ENCODE data around the gene NRIP1.

NRIP1 gene

GRCh38 chr21:14988760-14989159 lies 76.0 kb downstream of the NRIP1 start:
- no peak overlapping the region for H2AFZ ChIP-seq (ENCODE audit: low read depth, low read length)
- H3K27ac ChIP-seq (ENCODE audit: low read length), result no peak overlapping the region
- no peaks in the 10 kb centered on the region for H4K20me1 ChIP-seq (ENCODE audit: insufficient read depth, low read length)
- H3K36me3 ChIP-seq (replicated peaks; ENCODE audit: low read depth, low read length), result peaks cover 10% of the 10 kb centered on the region
- no peaks in the 10 kb centered on the region for H3K79me2 ChIP-seq (ENCODE audit: low read length)
- H3K9me3 ChIP-seq (ENCODE audit: insufficient read depth, low read length), result no peaks in the 10 kb centered on the region
- no peak overlapping the region for H3K9ac ChIP-seq (ENCODE audit: low read length)
- H3K4me3 ChIP-seq (ENCODE audit: low read length), result no peak overlapping the region
- TF ChIP-seq CTCF (IDR thresholded peaks at IDR 0.05; ENCODE audit: low read depth, low read length) (no peak), EZH2phosphoT487 (IDR thresholded peaks at IDR 0.05; ENCODE audit: low read depth) (no peak)
- H3K27me3 ChIP-seq (ENCODE audit: low read depth, low read length), result no peaks in the 10 kb centered on the region
- no peak overlapping the region for H3K4me2 ChIP-seq (ENCODE audit: low read length)
- H3K4me1 ChIP-seq (ENCODE audit: low read length), result peaks cover 16% of the 10 kb centered on the region

- Histone ChIP-seq H3K27ac (ENCODE audit: low read length) (no peak overlapping the region), H3K4me2 (ENCODE audit: low read length) (no peak overlapping the region), H3K36me3 (replicated peaks; ENCODE audit: low read depth, low read length) (peaks cover 14% of the 10 kb centered on the region), H3K79me2 (ENCODE audit: low read length) (no peaks in the 10 kb centered on the region), H3K4me3 (ENCODE audit: low read length) (no peak overlapping the region), H4K20me1 (ENCODE audit: insufficient read depth, low read length) (no peaks in the 10 kb centered on the region), H3K9me3 (ENCODE audit: insufficient read depth, low read length) (no peaks in the 10 kb centered on the region), H3K27me3 (ENCODE audit: low read depth, low read length) (no peaks in the 10 kb centered on the region), H3K9ac (ENCODE audit: low read length) (no peak overlapping the region), H2AFZ (ENCODE audit: low read depth, low read length) (no peak overlapping the region), H3K4me1 (ENCODE audit: low read length) (peaks cover 19% of the 10 kb centered on the region)
- TF ChIP-seq EZH2phosphoT487 (IDR thresholded peaks at IDR 0.05; ENCODE audit: low read depth) (no peak), CTCF (IDR thresholded peaks at IDR 0.05; ENCODE audit: low read depth, low read length) (no peak)
These were observed 77.2 kb downstream of the NRIP1 start for GRCh38 chr21:14987370-14988170.

- H3K27ac ChIP-seq (ENCODE audit: low read length), result no peak overlapping the region
- no peak overlapping the region for H3K9ac ChIP-seq (ENCODE audit: low read length)
- no peaks in the 10 kb centered on the region for H3K79me2 ChIP-seq (ENCODE audit: low read length)
- H3K4me1 ChIP-seq (ENCODE audit: low read length), result peaks cover 19% of the 10 kb centered on the region
- no peak overlapping the region for H2AFZ ChIP-seq (ENCODE audit: low read depth, low read length)
- peaks cover 11% of the 10 kb centered on the region for H3K36me3 ChIP-seq (replicated peaks; ENCODE audit: low read depth, low read length)
- no peak overlapping the region for H3K4me3 ChIP-seq (ENCODE audit: low read length)
- H3K9me3 ChIP-seq (ENCODE audit: insufficient read depth, low read length), result no peaks in the 10 kb centered on the region
- H3K27me3 ChIP-seq (ENCODE audit: low read depth, low read length), result no peaks in the 10 kb centered on the region
- TF ChIP-seq EZH2phosphoT487 (IDR thresholded peaks at IDR 0.05; ENCODE audit: low read depth) (no peak), CTCF (IDR thresholded peaks at IDR 0.05; ENCODE audit: low read depth, low read length) (no peak)
- no peak overlapping the region for H3K4me2 ChIP-seq (ENCODE audit: low read length)
- no peaks in the 10 kb centered on the region for H4K20me1 ChIP-seq (ENCODE audit: insufficient read depth, low read length)
These were observed 79.5 kb downstream of the NRIP1 start for GRCh38 chr21:14985306-14985705.

GRCh38 chr21:14982336-14982735 lies 82.5 kb downstream of the NRIP1 start:
- H3K4me1 ChIP-seq (ENCODE audit: low read length), result peaks cover 19% of the 10 kb centered on the region
- H3K9ac ChIP-seq (ENCODE audit: low read length), result no peak overlapping the region
- H3K36me3 ChIP-seq (replicated peaks; ENCODE audit: low read depth, low read length), result peaks cover 9% of the 10 kb centered on the region
- H3K4me3 ChIP-seq (ENCODE audit: low read length), result no peak overlapping the region
- no peak overlapping the region for H3K4me2 ChIP-seq (ENCODE audit: low read length)
- no peak overlapping the region for H2AFZ ChIP-seq (ENCODE audit: low read depth, low read length)
- no peak for TF ChIP-seq EZH2phosphoT487 (IDR thresholded peaks at IDR 0.05; ENCODE audit: low read depth)
- TF ChIP-seq CTCF (IDR thresholded peaks at IDR 0.05; ENCODE audit: low read depth, low read length), result no peak
- no peaks in the 10 kb centered on the region for H3K9me3 ChIP-seq (ENCODE audit: insufficient read depth, low read length)
- no peaks in the 10 kb centered on the region for H3K79me2 ChIP-seq (ENCODE audit: low read length)
- H3K27ac ChIP-seq (ENCODE audit: low read length), result no peak overlapping the region
- H3K27me3 ChIP-seq (ENCODE audit: low read depth, low read length), result no peaks in the 10 kb centered on the region
- H4K20me1 ChIP-seq (ENCODE audit: insufficient read depth, low read length), result no peaks in the 10 kb centered on the region
